ENCODE data around the gene NOP14. TPM values are rescaled to one million over a fixed set of nuclear protein-coding genes. Genes with fewer than 3 reads are reported as not detected.

Gene NOP14
- total and polyA plus RNA-seq, 2 donors (not counting 3 experiments of a cell fraction or from before 2014, with no cell fraction given): 9.5 to 45.2 TPM

DNA sequence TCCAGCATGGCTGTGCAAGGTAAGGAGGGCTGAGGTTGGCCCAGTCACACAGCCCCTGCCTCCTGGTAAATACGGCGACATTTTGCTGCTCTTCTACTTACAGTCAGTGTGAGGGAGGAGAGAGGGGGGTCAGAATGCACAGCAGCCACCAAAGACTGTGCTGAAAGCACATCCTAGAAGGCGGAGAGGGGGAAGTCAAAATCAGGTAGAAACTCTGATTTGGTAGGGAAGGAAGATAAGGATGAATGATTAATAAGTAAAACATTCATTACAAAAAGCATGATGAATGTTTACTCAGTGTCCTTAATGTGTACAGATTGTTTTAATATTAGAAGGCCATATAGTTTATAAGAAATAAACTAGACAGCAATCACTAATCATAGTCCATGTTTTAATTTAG, 62.0 kb downstream of the NOP14 start:
- Histone ChIP-seq H3K79me2 (ENCODE audit: control insufficient read depth, insufficient read depth, low read length) (no peaks in the 10 kb centered on the region), H4K20me1 (replicated peaks; ENCODE audit: control insufficient read depth, extremely low read depth, insufficient read depth, low read length) (no peaks in the 10 kb centered on the region), H2AFZ (ENCODE audit: low read depth, low read length) (no peak overlapping the region), H3K36me3 (ENCODE audit: control insufficient read depth in 2 of 2, extremely low read depth in 1 of 2, insufficient read depth in 2 of 2, low read length in 2 of 2) (peaks cover 34 to 41% of the 10 kb centered on the region in 2 experiments), H3K27ac (ENCODE audit: insufficient read depth, low read depth, low read length) (no peak overlapping the region), H3K9me1 (replicated peaks; ENCODE audit: control insufficient read depth, extremely low read depth, insufficient read depth, low read length) (no peaks in the 10 kb centered on the region), H3K9ac (replicated peaks; ENCODE audit: extremely low read depth, insufficient read depth, low read length) (no peak overlapping the region), H3K4me2 (ENCODE audit: insufficient read depth, low read length) (peak overlapping the region; percentile 1), H3K27me3 (ENCODE audit: control insufficient read depth in 2 of 2, insufficient read depth in 2 of 2, low read length in 2 of 2) (no peaks in the 10 kb centered on the region), H3K4me3 (replicated peaks in 1 of 3; ENCODE audit: insufficient read depth in 1 of 3, low read depth in 1 of 3, low read length in 3 of 3) (no peak overlapping the region), H3K4me1 (ENCODE audit: control insufficient read depth, extremely low read depth, insufficient read depth, low read length) (peaks cover 18% of the 10 kb centered on the region), H3K9me3 (replicated peaks; ENCODE audit: control insufficient read depth, insufficient read depth, low read length) (no peaks in the 10 kb centered on the region)
- dilution Hi-C loops (cut with MboI; ENCODE audit: extremely low pct_ligation_motif_present, low sequenced_read_pairs): no loop called here
- TF ChIP-seq GATA2 (IDR thresholded peaks at IDR 0.05; ENCODE audit: insufficient read depth, insufficient read length, low read depth, low read length): no peak
- no peak for TF ChIP-seq EZH2 (IDR thresholded peaks at IDR 0.05; ENCODE audit: borderline replicate concordance, low read depth, low read length, severe bottlenecking)
- TF ChIP-seq JUN (IDR thresholded peaks at IDR 0.05; ENCODE audit: borderline replicate concordance, insufficient read depth, insufficient read length, low read depth): no peak
- TF ChIP-seq MYC (IDR thresholded peaks at IDR 0.05; ENCODE audit: low read depth, low read length): no peak
- no peak for TF ChIP-seq POLR2A (IDR thresholded peaks at IDR 0.05; ENCODE audit: low read depth, low read length)
- no peak for TF ChIP-seq MAX (IDR thresholded peaks at IDR 0.05; ENCODE audit: insufficient read depth, insufficient read length)
- DNase-seq (ENCODE audit: low read depth, low spot score) (no peak), FAIRE-seq (no peak)
- BruUV-seq (replicated peaks): no TSS peak
- ChIA-PET POLR2A (no interaction called here), CTCF (no interaction called here)
- intact Hi-C loops (cut with micrococcal nuclease): loop anchor here (5.0 kb wide), 1 partner anchor 139 kb away; no protein-coding TSS in a partner anchor

DNA sequence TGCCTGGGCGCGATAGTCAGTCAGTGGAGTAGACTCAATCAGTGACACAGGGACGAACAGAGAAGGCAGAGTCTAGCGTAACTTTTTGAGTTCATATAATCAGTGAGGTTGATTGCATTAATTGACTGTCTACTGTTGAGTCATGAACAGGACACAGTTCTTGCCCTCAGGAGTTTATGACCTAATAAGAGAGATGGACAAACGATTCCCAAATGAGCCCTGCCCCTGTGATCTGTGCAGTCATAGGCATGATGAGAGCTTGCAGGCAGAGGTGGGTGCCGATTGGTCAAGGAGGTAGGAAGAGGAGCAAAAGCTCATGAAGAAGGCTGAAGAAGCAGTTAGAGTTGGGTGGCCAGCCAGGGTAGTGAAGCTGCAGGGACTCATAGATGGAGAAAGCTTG, 62.5 kb downstream of the NOP14 start:
- TF ChIP-seq MYC (IDR thresholded peaks at IDR 0.05; ENCODE audit: low read depth, low read length) (no peak), MAX (IDR thresholded peaks at IDR 0.05; ENCODE audit: insufficient read depth, insufficient read length) (no peak), CTCF (IDR thresholded peaks at IDR 0.05; ENCODE audit: extremely low read depth in 1 of 2, insufficient read depth in 1 of 2, low read depth in 1 of 2, low read length in 2 of 2) (no peak)
- CTCF ChIA-PET: no interaction called here
- FAIRE-seq: no peak
- Histone ChIP-seq H3K4me2 (ENCODE audit: insufficient read depth, low read length) (no peak overlapping the region), H3K27ac (ENCODE audit: insufficient read depth, low read depth, low read length) (no peak overlapping the region), H3K27me3 (ENCODE audit: control insufficient read depth in 2 of 2, insufficient read depth in 2 of 2, low read length in 2 of 2) (no peaks in the 10 kb centered on the region), H3K9ac (replicated peaks; ENCODE audit: extremely low read depth, insufficient read depth, low read length) (no peak overlapping the region), H3K4me1 (ENCODE audit: control insufficient read depth, extremely low read depth, insufficient read depth, low read length) (peaks cover 18% of the 10 kb centered on the region), H3K36me3 (ENCODE audit: control insufficient read depth in 2 of 2, extremely low read depth in 1 of 2, insufficient read depth in 2 of 2, low read length in 2 of 2) (peaks cover 34 to 43% of the 10 kb centered on the region in 2 experiments), H3K79me2 (ENCODE audit: control insufficient read depth, insufficient read depth, low read length) (no peaks in the 10 kb centered on the region), H3K9me3 (replicated peaks; ENCODE audit: control insufficient read depth, insufficient read depth, low read length) (no peaks in the 10 kb centered on the region), H3K9me1 (replicated peaks; ENCODE audit: control insufficient read depth, extremely low read depth, insufficient read depth, low read length) (no peaks in the 10 kb centered on the region), H4K20me1 (replicated peaks; ENCODE audit: control insufficient read depth, extremely low read depth, insufficient read depth, low read length) (no peaks in the 10 kb centered on the region), H2AFZ (ENCODE audit: low read depth, low read length) (no peak overlapping the region), H3K4me3 (replicated peaks in 1 of 3; ENCODE audit: insufficient read depth in 1 of 3, low read depth in 1 of 3, low read length in 3 of 3) (no peak overlapping the region)
- DNase-seq (ENCODE audit: low read depth, low spot score): no peak
- intact Hi-C loops (cut with micrococcal nuclease) (loop anchor here (5.0 kb wide), 1 partner anchor 138 kb away; no protein-coding TSS in a partner anchor), dilution Hi-C loops (cut with MboI; ENCODE audit: extremely low pct_ligation_motif_present, low sequenced_read_pairs) (no loop called here)
- BruUV-seq (replicated peaks): no TSS peak
- POLR2A ChIA-PET: no interaction called here

Measured in endothelial cell of umbilical vein (primary cell).